Glomerular visceral epithelial cell (primary cell): ENCODE results near the gene TGM4.
A peak's percentile ranks its signal among the peaks of the same experiment; 100 is the strongest.
"Not testable (repeated sequence)": the region's sequence is repeated elsewhere in the genome, so short reads cannot be mapped to it uniquely, and the experiment has no call there.

ENCODE experiments used
- DNase-seq: peaks from one replicate; pipeline ENCODE4 v3.0.0-alpha.2; 2016; ENCODE audit errors: extremely low spot score

TGM4 gene

DNA sequence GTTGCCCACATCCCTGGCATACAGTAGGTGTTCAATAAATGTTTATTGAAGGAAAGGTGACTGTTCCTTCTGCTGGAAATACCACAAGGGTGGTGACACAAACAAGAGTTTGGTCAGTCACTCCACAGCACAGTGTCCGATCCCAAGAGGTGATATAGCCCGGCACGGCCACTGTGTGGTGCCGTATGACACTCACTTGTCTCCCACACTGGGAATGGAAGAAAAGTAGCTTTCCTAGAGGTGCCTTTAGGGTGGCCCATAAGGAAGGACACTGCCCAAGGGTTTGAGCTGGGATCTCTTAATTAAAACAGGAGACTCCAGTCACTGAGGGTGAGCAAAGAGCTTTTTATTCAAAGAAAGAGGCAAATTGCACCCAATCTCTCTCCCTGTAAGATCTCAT, 40.5 kb downstream of the TGM4 start:
- DNase-seq = peak; percentile 9

GRCh38 chr3:44915702-44916438, 41.5 kb downstream of the TGM4 start:
- peak; percentile 13 for DNase-seq

DNA sequence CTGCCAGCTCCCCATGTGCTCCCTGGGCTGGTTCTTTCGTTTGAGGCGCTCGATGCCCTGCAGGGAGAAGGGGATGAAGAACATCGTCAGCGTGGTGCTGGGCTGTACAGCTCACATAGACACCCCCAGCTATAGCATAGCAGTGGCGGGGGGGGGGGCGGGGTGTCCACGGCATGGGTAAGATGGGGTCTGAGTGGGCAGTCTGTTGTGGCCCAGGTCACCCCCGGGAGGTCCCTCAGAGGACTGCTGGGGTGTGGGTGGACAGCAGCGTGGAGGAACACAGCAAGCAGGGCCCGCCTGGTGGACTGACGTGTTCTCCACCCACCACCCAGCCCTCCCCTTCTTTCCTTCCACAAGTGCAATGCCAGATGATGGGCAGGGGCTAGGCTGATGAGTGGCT, 43.7 kb downstream of the TGM4 start:
- no peak for DNase-seq

DNA sequence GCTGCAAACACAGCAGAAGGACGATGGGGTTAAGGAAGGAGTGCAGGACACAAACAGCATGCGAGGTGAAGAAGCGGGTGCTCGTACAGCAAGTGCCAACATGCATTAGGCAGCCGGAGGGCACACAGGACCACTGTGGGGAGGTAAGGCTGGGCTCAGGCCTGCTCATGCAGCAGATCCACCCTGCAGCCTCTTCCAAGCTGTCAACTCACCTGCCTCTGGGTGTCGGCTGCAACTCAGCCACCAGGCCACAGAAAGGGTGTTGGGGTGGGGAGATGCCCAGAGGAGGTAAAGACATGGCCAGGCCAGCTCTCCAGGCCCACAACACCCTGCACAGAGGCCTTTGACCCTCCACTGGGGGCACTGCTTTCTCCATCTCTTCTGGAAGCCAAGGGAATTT, 44.2 kb downstream of the TGM4 start:
- DNase-seq = no peak

DNA sequence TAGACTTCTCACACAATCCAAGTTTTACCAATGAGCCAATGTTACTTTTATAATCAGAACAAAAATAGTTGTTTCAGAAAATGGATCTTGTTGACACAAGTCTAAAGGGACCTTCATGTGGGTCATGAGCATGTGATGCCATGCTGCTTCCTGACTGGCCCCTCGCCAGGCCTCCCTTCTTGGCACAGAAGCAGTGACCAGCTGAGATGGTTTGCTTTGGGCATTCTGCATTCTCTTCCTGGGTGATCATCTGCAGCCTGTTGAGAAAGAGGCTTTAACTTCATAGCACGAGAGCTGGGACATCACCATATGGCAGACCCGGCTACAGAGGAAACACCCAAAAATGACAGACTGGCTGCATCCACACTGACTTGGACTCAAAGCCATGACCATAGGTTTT, 45.7 kb downstream of the TGM4 start:
- DNase-seq = no peak

DNA sequence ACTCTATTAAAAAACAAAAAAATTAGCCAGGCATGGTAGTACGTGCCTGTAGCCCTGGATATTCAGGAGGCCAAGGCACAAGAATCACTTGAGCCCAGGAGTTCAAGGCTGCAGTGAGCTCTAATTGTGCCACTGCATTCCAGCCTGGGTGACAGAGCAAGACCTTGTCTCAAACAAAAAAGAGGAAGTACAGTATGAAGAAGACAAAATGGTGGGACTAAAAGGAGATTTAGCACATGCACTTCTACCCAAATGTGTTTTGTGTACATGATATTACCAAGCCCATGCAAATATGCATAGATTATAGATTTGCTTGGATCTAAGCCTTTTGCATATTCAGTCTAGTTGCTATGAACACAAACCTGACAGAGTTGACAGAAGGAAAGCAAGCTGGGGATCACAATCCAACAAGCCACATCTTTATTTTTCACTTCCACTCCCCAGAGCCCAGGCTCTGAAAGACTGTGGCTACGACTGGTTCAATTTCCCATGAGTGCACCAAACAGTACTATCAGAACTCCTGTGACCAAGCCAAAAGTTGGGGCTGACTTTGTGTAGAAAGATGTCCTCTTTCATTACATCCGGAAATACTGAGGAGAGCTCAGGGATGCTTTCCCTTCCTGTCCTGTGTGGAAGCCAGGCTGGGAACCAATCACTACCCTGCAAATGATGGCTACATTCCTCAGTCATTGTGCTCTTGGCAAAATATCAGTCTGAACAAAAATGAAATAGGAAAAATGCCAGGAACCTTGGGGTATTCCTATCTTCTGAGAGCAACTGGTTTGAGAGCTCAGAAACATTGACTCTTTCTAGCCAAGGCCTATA, 49.4 kb downstream of the TGM4 start:
- no peak for DNase-seq

GRCh38 chr3:44924457-44925084, 50.2 kb downstream of the TGM4 start:
- DNase-seq = no peak

DNA sequence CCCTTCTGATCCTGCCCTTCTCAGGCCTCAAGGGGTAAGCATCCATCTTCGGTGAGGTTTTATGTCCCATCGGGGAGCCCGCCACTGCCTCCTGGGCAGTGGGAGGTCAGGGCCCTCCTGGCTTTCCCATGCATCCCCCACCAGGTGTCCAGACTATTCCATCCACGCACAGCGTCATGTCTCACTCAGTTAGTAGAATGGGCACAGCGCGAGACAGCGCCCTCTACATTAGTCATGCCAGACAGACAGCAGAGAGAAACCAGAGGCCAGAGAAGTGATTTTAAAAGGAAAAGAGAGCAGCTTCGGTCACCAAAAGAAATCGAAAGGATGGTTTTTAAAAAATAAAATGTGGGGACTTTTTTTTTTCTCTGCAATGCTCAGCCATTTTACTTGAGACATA, 51.8 kb downstream of the TGM4 start:
- no peak for DNase-seq

GRCh38 chr3:44926921-44927320, 52.5 kb downstream of the TGM4 start:
- DNase-seq = no peak

- no peak for DNase-seq
These were observed 53.0 kb downstream of the TGM4 start for GRCh38 chr3:44927371-44927770.

- DNase-seq = no peak
These were observed 55.4 kb downstream of the TGM4 start for GRCh38 chr3:44929782-44930181.

- DNase-seq = no peak
These were observed 56.5 kb downstream of the TGM4 start for GRCh38 chr3:44930911-44931310.

GRCh38 chr3:44931791-44932190, 57.4 kb downstream of the TGM4 start:
- no peak for DNase-seq

DNA sequence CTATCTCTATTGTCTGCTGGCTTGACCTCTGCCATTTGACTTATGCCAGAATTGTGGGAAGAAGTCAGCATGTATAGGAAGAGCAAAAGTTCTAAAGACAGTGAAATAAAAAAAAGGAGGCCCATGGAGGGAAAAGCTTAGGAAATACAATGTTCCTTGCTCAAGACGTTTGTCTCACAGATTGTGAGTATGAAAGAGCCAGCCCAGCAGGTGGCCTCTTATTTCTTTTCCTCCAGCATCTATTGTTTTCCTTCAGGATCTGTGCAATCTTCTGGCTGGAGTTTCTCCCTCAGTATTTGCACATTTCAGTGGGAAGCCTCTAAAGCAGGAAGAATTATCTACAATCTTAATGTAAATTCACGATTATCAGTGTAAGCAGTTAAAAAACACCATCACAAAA, 57.9 kb downstream of the TGM4 start:
- DNase-seq = no peak

DNA sequence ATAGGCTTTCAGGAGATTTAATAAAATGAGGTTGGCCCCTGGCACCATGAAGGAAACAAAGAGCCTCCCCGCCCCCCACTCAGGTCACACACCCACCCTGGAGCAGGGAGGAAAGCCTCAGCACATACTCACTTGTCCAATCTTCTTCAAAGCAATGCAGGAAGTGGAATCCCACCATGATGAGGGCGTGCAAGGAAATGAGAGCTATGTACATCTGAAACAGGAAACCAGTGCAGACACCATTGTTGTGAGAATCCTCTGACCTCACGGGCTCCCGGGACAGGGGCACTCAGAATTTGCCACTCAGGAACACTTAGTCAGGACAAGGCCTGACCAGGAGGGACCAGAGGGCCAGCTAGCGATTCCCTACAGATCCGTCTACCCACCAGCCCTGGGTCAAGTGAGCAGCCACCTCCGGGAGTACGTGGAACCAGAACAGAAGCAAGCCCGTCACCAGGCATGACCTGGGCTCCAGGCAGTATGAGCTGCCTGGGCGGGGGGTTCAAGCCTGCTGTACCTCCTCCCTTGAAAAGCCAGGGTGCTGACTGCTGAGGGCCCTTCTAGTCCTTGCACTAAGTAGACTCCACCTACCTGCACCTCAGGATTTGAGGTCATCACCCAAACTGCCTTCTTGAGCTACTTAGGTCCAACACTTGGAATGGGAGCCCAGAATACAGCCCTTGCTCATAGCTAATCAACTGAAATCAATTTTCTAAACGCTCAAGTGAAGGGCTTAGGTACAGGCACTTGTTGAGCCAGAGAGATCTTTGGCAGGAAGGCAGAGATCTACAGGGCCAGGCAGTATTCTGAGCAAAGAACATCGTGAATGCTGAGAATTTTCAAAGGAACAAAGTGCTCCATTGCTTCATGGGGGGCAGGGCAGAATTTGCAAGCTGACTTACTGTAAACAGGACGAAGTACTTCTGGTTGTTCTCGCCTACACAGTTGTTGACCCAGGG, 58.9 kb downstream of the TGM4 start:
- DNase-seq = no peak

DNA sequence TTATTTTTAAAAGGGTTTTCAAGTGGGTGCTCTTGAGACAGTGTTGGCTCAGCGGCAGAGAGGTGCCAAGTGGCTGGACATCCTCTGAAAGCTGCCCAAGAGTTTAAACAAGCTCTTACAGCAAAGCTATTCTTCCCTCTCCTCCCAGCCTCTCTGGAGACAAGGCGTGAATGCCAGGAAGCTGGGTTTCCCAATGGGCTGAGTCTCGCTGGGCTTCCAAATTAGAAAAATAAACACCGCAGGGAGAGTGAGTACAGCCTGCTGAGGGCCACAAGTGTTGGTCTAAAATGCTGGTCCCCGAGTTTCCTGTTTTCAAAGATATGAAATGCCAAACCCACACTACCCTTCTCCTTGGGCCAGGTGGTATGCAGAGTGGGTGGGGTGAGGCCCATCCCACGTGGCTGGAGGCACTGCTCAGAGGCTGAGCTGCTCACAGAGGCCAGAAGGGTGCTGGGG, 65.2 kb downstream of the TGM4 start:
- DNase-seq = no peak

- peak; percentile 3 for DNase-seq
These were observed 68.0 kb downstream of the TGM4 start for GRCh38 chr3:44942202-44942921.

DNA sequence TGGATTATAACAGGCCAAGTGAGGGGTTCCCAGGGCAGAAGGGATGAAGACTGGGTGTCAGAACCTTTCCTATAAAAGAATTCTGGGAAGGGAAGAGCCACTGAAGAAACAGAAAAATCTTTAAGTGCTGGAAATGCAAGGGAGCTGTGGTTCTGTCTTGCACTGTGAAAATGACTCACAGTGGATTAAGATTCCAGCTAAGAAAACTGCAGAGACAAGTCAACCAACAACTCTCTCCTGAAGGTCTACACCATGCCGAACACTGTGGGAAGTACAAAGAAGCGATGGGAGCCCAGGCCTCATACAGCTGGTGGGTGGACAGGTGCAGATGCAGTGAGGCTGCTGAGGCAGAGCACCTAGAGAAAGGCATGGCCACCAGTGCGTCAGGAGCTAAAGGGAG, 73.8 kb downstream of the TGM4 start:
- no peak for DNase-seq

DNA sequence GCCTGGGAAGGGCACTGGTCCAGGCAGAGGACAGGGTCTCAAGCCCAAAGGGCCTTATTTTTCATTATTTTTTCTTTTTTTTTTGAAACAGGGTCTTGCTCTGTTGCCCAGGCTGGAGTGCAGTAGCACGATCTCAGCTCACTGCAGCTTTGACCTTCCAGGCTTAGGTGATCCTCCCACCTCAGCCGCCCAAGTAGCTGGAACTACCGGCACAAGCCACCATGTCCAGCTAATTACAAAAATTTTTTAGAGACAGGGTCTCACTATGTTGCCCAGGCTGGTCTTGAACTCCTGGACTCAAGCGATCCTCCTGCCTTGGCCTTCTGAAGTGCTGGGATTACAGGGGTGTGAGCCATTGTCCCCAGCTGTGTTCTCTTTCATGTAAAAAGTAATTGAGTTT, 75.4 kb downstream of the TGM4 start:
- DNase-seq = not testable (repeated sequence)

DNA sequence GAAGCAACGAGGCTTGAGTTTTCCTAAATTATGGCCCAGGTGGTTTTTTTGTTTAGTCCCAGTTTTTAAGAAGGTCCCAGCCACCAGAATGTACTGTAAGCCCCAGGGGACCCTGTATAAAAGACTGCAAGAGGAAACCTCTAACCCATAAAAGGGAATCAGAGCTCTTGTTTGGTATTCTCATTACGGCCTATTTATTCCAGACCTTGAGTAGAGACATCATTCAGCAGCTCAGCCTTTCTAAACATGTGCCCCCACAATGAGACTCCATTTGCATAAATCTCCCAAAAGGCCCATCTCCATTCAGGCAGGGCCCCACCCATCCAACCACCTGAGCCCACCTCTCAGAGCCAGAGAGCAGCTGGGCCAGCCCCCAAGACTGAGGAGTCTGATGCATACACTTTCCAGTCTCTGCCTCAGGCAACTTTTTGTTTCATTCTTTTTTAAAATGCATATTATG, 75.9 kb downstream of the TGM4 start:
- no peak for DNase-seq

DNA sequence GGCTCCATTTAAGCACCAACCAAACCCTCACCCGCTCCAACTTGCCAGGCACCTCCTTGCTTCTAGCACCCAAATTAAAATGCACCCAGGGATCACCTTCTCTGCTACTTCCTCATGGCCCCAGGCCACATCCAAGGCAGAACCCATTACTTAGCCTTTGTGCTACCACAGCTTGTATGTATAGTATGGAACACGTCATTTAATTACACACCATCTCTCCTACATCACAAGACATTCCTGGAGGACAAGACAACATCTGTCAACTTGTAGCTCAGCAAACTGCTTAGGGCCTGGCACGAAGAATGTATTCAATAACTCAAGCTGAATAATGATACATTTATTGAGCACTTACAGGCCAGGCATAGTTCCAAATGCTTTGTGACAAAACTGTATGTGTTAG, 78.3 kb downstream of the TGM4 start:
- DNase-seq = no peak
